Stimulated activated naive CD8-positive, alpha-beta T cell treated with anti-CD3 and anti-CD28 coated beads, Interleukin-15, amount 100 ng/mL, for 72 hours (primary cell): ENCODE data around the gene AFG1L.
"Not testable (repeated sequence)": the region's sequence is repeated elsewhere in the genome, so short reads cannot be mapped to it uniquely, and the experiment has no call there.

Experiments
- ATAC-seq: fragments of 150-1000 bp; cut with Tn5 transposase; 2 replicates; pipeline ENCODE4 v1.10.0; 2021; ENCODE audit warnings: mild to moderate bottlenecking, moderate library complexity
- DNase-seq, 2 donors: peaks; one replicate each; pipeline ENCODE4 v3.0.0; 2021 to 2022
- H3K27ac Mint-ChIP-seq, 2 donors: one replicate each; pipeline ENCODE4 v1.8.0; 2022; ENCODE audit warnings: mild to moderate bottlenecking in 2 of 2, mixed read lengths in 2 of 2, moderate library complexity in 2 of 2
- H3K27me3 Mint-ChIP-seq: one replicate; pipeline ENCODE4 v1.8.0; 2022; ENCODE audit warnings: mixed read lengths
- H3K4me1 Mint-ChIP-seq: one replicate; pipeline ENCODE4 v1.8.0; 2022; ENCODE audit warnings: mild to moderate bottlenecking, mixed read lengths
- H3K4me3 Mint-ChIP-seq, 2 donors: one replicate each; pipeline ENCODE4 v1.8.0; 2022; ENCODE audit warnings: mild to moderate bottlenecking in 2 of 2, mixed read lengths in 2 of 2, moderate library complexity in 1 of 2
- H3K9me3 Mint-ChIP-seq, 2 donors: one replicate each; pipeline ENCODE4 v1.8.0; 2022; ENCODE audit warnings: mixed read lengths in 2 of 2

Gene AFG1L

DNA sequence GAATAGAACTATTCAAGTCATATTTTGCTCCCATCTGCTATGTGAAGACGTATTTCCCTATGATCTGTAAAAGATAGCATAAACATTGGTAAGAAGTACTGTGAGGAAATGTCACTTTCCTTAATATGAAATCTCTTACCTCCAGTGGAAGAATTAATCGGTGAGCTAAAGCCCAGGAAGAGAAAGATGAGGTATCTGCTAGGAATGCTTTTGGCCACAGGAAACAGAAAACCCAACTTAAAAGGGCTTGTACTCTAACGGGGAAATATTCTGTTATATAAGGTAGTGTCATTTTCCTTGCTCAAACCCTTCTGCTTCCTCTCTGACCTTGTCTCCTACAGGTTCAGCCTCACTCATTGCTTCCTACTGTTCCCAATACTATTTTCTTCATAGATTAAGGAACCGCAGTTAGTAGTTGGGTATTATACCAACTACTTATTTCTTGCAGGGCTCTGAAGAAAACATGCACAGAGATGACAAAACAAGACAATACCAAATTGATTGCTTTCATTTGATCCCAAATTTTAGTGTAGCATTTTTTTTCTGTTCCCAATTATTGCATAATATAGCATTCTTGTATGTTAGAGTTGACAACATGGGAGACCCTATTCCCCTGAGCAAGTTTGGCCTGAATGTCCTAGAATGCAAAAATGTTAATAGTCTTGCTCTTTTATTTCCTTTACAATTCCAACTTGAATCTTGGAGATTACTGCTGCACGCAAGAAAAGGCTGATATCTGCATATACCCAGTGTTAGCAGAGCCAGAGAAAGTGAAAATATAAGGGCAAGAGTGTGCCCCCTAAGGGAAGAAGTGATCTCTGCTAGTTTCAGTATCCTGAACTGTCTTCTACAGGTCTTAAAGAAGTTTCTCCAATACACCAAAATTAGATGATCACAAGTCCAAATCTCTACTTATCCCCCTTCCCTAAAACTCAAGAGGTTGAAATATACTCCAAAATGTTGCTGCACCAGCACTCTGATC lies 65.3 kb downstream of the AFG1L start:
- ATAC-seq (no peak), DNase-seq (no peak)
- Mint-ChIP-seq H3K27ac (no peak overlapping the region), H3K9me3 (no peaks in the 10 kb centered on the region), H3K27me3 (no peaks in the 10 kb centered on the region), H3K4me3 (no peak overlapping the region), H3K4me1 (no peaks in the 10 kb centered on the region)

DNA sequence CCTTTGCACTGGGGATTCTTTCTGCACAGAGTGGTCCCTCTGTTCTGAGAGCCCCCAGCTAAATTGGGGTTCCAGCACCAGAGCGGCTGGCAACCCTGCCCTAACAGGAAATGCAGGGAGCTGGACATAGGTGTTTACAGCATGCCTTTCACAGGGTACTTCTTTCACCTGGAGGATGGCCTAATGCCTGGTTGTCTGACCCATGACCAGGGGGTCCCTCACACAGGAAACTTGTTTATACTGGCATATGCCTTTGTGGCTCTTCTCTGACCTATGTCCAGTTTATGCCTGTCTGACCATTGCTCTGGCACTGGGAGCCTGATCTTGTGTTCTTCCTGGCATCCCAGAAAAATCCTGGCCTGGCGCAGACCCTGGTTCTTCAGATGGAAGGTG lies 66.1 kb downstream of the AFG1L start:
- no peaks in the 10 kb centered on the region for H3K27me3 Mint-ChIP-seq
- no peaks in the 10 kb centered on the region for H3K9me3 Mint-ChIP-seq
- DNase-seq (no peak), ATAC-seq (no peak)
- no peak overlapping the region for H3K4me3 Mint-ChIP-seq
- no peaks in the 10 kb centered on the region for H3K4me1 Mint-ChIP-seq
- no peak overlapping the region for H3K27ac Mint-ChIP-seq

DNA sequence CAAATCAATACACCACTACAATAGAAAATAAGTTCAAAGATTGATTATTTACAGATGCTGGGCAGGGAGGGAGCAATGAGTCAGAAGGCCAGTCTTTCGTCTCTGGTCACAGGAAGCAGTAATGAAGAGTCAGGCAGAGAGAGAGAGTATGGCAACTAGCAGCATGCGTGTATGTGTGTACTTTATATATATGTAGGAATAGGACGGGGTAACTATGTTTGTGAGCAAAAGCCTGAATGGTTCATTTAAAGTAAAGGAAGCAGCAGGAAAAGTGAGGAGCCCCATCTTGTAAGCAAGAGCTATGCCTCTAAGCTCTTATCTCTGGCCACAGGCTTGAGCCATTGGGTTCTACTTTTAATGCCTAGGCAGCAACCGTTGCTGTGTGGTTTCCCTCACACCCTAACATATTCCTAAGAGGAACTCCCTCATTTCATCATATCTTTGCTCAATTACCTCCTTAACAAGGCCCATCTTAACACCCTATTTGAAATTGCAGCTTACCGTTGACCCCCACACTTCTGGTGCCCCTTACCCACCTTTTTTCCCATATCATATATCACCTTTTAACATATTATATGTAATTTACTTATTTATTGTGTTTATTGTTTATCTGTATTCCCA lies 66.6 kb downstream of the AFG1L start:
- Mint-ChIP-seq H3K27me3 (no peaks in the 10 kb centered on the region), H3K9me3 (no peaks in the 10 kb centered on the region), H3K4me1 (no peaks in the 10 kb centered on the region), H3K4me3 (no peak overlapping the region), H3K27ac (no peak overlapping the region)
- DNase-seq (no peak), ATAC-seq (no peak)

DNA sequence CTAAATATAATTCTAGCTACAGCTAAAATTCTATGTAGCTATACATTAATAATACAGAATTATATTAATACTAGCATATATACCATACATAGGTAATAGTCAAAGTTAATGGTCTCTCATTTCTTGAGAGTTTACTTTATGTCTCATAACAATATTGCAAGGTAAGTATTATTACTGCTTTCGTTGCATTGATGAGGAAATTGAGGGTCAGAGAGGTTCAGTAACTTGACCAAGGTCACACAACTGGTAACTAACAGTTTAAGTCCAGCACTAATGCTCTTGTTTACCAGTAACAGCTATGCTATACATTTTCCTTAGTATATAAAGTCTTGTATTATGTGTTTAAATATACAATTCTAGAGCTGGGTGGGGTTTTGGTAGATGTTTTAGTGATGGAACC lies 67.6 kb downstream of the AFG1L start:
- no peak for ATAC-seq
- H3K27me3 Mint-ChIP-seq, result no peaks in the 10 kb centered on the region

DNA sequence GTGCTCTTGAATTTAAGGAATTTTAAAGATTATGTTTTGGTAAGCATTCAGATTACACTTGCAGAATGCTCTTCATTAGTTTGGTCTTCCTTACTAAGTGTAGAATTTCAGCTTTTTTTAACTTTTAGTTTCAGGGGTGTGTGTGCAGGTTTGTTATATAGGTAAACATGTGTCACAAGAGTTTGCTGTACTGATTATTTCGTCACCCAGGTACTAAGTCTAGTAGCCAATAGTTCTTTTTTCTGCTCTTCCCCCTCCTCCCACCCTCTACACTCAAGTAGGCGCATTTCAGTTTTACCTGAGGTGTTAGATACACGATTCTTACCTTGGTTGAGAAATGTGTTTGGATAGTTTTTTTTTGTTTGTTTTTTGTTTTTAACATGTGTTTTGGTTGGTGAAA lies 68.3 kb downstream of the AFG1L start:
- Mint-ChIP-seq H3K4me1 (no peaks in the 10 kb centered on the region), H3K27ac (no peak overlapping the region), H3K27me3 (no peaks in the 10 kb centered on the region), H3K9me3 (no peaks in the 10 kb centered on the region), H3K4me3 (no peak overlapping the region)
- ATAC-seq (no peak), DNase-seq (no peak)

More for the DNA sequence above, 67.6 kb downstream of the AFG1L start:
- no peak for DNase-seq
- Mint-ChIP-seq H3K27ac (no peak overlapping the region), H3K4me3 (no peak overlapping the region), H3K4me1 (no peaks in the 10 kb centered on the region), H3K9me3 (no peaks in the 10 kb centered on the region)

DNA sequence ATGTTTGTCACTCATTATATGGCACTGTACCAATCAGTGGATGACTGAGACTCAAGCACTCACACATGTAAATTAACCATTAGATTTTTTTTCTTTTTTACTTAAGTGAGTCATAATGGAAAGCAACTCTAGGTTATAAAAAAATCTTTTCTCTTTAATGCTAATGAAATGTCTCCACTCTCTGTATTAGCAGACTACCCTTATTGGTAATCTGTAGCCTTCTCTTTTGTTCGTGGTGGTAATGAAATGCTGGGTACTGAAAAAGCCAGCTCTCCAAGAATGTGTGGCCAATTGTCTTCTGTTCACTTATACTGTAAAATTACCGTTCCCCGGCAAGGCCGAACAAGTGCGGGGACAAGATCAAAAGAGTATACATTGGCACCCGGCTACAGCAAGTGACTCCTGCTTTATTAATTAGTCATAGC lies 69.0 kb downstream of the AFG1L start:
- Mint-ChIP-seq H3K4me3 (no peak overlapping the region), H3K27ac (no peak overlapping the region), H3K27me3 (no peaks in the 10 kb centered on the region), H3K4me1 (no peaks in the 10 kb centered on the region), H3K9me3 (no peaks in the 10 kb centered on the region)
- ATAC-seq, result no peak
- no peak for DNase-seq

DNA sequence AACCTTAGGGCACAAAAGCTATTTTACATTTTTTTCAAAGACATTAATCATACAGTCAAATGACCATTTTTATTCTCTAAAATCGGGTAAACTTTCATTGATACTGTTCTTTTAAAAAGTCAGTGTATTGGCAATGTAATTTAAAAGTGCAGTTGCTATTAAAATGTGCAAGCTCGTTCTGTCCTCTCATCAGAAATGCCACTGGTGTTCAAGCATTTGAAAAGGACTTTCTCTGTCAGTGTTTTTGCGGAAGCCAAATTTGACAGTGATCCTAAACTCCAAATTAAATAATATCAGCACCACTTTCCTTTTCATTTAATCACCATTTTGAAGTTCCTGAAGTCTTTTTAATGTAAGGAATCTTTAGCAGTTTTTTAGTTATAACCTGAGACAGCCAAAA lies 69.6 kb downstream of the AFG1L start:
- DNase-seq (no peak), ATAC-seq (no peak)
- no peaks in the 10 kb centered on the region for H3K27me3 Mint-ChIP-seq
- H3K4me3 Mint-ChIP-seq, result no peak overlapping the region
- no peak overlapping the region for H3K27ac Mint-ChIP-seq
- no peaks in the 10 kb centered on the region for H3K9me3 Mint-ChIP-seq
- no peaks in the 10 kb centered on the region for H3K4me1 Mint-ChIP-seq

DNA sequence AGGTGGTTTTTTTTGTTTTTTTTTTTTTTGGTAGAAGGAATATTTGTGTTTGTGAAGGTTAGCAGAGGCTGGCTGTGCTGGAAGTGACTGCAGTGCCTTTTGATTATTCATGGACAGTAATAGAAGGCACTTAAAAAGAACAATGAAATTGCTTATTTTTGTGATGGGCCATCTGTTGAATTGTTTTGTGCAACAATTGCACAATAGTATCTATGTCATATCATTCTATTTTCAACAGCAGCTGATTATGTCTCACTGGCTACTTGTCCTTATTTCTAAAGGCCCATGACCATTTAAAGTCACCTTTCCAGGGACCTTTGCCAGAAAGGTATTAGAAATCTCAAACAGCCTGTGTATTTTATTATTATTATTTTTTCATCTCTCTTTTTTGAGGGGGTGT lies 70.6 kb downstream of the AFG1L start:
- no peak overlapping the region for H3K27ac Mint-ChIP-seq
- ATAC-seq (no peak), DNase-seq (no peak)
- H3K9me3 Mint-ChIP-seq, result no peaks in the 10 kb centered on the region
- H3K27me3 Mint-ChIP-seq, result no peaks in the 10 kb centered on the region
- H3K4me3 Mint-ChIP-seq, result no peak overlapping the region
- no peaks in the 10 kb centered on the region for H3K4me1 Mint-ChIP-seq

DNA sequence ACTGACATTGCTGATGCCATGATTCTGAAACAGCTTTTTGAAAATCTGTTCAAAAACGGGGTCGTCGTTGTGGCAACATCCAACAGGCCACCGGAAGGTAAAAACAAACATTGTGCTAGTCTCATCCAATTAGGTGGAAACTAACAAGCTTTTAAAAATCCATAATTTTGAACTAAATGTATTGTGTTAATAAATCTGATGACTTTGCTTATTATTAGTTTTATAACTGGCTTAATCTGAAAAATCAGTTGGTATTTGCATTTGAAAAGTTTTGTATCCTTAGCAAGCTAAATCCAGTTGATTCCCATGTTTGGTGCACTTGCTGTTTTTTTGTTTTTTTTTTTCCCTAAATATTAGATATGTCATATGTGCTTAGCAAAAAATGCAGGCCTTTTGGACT lies 71.4 kb downstream of the AFG1L start:
- H3K4me3 Mint-ChIP-seq, result no peak overlapping the region
- ATAC-seq, result no peak
- DNase-seq, result no peak
- no peaks in the 10 kb centered on the region for H3K27me3 Mint-ChIP-seq
- no peaks in the 10 kb centered on the region for H3K4me1 Mint-ChIP-seq
- H3K9me3 Mint-ChIP-seq, result no peaks in the 10 kb centered on the region
- no peak overlapping the region for H3K27ac Mint-ChIP-seq

DNA sequence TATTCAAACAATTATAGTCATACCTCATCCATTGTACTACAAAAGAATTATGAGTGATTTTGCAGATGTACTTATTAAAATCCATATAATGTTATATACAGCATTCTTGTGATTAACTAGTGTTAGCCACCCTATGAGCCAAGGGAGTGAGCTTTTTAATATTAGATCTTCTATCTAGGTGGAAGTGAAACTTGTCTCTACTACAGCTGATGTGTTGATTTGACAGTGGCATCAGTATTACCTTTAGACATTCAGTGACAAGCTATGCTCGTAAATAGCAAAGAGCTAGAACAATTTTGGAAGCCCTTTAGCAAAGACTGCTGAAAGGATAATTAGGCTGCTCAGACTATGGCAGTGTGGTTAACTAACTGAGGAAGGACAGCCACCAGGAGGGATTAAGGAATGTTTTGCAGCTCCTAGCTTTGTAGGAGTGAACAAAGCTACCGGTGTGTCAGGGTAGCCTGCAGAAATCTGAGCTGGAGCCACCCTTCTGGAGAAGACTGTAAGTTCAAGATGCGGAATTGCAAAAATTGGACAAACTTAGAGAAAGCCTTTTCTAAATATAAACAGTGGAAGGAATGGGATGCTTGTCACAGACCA lies 73.7 kb downstream of the AFG1L start:
- H3K4me1 Mint-ChIP-seq, result no peaks in the 10 kb centered on the region
- H3K9me3 Mint-ChIP-seq, result no peaks in the 10 kb centered on the region
- H3K4me3 Mint-ChIP-seq, result no peak overlapping the region
- ATAC-seq (no peak), DNase-seq (no peak)
- H3K27me3 Mint-ChIP-seq, result no peaks in the 10 kb centered on the region
- H3K27ac Mint-ChIP-seq, result no peak overlapping the region

DNA sequence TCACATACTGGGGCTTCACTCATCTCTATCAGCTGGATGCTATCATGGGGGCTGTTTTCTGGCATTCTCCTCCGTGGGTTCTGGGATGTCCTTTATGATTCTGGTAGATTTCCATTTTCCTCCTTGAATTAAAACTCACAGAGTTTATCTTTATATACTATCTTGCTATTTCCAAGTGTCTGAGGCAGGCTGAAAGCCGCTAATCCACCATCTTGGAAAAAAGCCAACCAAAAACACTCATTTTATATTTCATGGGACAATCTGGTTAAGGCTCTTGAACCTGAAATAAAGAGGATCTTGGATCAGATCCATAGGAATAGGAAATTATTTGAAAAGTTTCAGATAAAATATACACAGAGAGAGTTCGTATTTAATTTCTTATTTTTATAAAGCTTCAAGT lies 86.0 kb downstream of the AFG1L start:
- ATAC-seq (no peak), DNase-seq (no peak)
- Mint-ChIP-seq H3K27me3 (no peaks in the 10 kb centered on the region), H3K9me3 (peaks cover 0 to 5% of the 10 kb centered on the region in 2 donors), H3K4me3 (no peak overlapping the region), H3K4me1 (no peaks in the 10 kb centered on the region), H3K27ac (no peak overlapping the region)

DNA sequence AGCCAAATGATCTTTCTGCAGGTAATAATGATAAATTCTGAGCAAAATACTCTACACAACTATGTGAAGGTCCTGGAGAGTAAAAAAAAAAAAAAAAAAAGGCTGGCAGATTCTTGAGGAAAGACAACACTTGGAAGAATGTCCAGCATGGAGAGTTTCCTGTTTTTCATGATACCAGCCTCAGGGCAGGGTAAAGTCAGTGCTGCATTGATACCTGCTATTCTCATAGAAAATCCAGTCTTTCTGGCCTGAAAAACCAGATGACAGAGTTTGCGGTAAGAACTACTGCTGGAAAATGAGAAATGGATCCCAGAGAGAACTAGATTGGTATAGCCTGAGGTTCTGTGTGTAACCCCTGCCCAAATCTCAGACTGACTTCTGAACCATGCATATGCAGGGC lies 89.1 kb downstream of the AFG1L start:
- H3K4me1 Mint-ChIP-seq, result no peaks in the 10 kb centered on the region
- H3K4me3 Mint-ChIP-seq, result no peak overlapping the region
- no peaks in the 10 kb centered on the region for H3K9me3 Mint-ChIP-seq
- no peak overlapping the region for H3K27ac Mint-ChIP-seq
- DNase-seq (no peak), ATAC-seq (no peak)
- H3K27me3 Mint-ChIP-seq, result no peaks in the 10 kb centered on the region

DNA sequence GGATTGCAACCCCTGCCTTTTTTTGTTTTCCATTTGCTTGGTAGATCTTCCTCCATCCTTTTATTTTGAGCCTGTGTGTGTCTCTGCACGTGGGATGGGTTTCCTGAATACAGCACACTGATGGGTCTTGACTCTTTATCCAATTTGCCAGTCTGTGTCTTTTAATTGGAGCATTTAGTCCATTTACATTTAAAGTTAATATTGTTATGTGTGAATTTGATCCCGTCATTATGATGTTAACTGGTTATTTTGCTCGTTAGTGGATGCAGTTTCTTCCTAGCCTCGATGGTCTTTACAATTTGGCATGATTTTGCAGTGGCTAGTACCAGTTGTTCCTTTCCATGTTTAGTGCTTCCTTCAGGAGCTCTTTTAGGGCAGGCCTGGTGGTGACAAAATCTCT lies 94.3 kb downstream of the AFG1L start:
- H3K27me3 Mint-ChIP-seq, DNase-seq, H3K27ac Mint-ChIP-seq, ATAC-seq, H3K9me3 Mint-ChIP-seq, H3K4me1 Mint-ChIP-seq, H3K4me3 Mint-ChIP-seq: not testable (repeated sequence)

DNA sequence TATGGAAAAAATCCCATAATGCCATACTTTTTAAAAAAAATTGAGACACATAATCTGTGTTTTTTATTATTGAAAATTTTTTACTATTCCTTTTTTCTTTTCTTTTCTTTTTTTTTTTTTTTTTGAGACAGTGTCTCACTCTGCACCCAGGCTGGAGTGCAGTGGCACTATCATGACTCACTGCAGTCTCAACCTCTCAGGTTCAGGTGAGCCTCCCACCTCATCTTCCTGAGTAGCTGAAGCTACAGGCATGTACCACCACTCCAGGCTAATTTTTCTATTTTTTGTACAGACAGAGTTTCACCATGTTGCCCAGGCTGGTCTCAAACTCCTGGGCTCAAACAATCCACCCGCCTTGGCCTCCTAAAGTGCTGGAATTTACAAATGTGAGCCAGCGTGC lies 100.4 kb downstream of the AFG1L start:
- H3K9me3 Mint-ChIP-seq, result peaks cover 2 to 4% of the 10 kb centered on the region in 2 donors
- no peak for DNase-seq
- no peaks in the 10 kb centered on the region for H3K4me1 Mint-ChIP-seq
- H3K27me3 Mint-ChIP-seq, result no peaks in the 10 kb centered on the region
- no peak for ATAC-seq
- no peak overlapping the region for H3K4me3 Mint-ChIP-seq
- H3K27ac Mint-ChIP-seq, result no peak overlapping the region

DNA sequence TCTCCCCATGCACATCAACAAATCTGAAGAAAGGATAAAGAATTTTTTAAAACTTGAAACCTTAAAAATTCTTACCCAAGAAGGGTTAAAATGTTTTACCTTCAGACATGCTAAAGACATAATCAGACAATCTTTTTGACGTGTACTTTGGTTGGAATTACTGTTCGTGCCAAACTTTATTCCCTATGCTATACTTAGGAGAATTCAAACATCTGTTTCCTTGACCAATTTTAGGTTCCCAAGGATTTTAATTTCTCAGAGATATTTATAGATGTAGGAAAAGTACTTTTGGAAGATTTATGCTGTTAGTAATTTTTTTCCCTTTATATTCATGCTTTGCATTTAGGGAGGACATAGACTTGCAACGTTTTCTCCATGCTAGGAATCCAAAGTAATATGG lies 108.4 kb downstream of the AFG1L start:
- Mint-ChIP-seq H3K4me1 (no peaks in the 10 kb centered on the region), H3K9me3 (no peaks in the 10 kb centered on the region), H3K27me3 (no peaks in the 10 kb centered on the region), H3K27ac (no peak overlapping the region), H3K4me3 (no peak overlapping the region)
- ATAC-seq (no peak), DNase-seq (no peak)

DNA sequence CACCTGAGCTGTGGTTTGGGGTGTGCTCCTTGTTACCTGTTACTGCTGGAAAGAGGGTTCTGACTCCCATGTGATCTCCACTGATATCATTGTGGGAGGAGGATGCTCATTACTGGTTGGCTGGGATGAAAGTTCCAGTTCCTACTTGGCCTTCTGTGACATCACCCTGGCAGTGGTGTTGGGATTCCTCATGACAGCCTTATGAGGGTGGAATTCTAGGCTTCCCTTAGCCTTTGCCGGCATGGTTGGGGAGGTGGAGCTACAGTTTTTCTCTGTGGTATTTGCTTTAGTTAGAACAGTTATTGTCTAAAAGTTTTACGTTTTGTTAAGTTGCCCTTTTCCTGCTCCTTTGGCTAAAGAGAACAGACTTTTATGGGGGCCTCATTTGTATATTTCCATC lies 112.1 kb downstream of the AFG1L start:
- ATAC-seq (no peak), DNase-seq (no peak)
- Mint-ChIP-seq H3K27me3 (no peaks in the 10 kb centered on the region), H3K4me1 (no peaks in the 10 kb centered on the region), H3K9me3 (peaks cover 2 to 4% of the 10 kb centered on the region in 2 donors), H3K4me3 (no peak overlapping the region), H3K27ac (no peak overlapping the region)
